HG03025 (cell line): ENCODE results near the gene UNC13A.
A peak's percentile ranks its signal among the peaks of the same experiment; 100 is the strongest.
"Not testable (repeated sequence)": the region's sequence is repeated elsewhere in the genome, so short reads cannot be mapped to it uniquely, and the experiment has no call there.

Source experiments
- ATAC-seq: cut with Tn5 transposase; IDR thresholded peaks from one replicate; pipeline ENCODE4 v1.9.1; 2021; ENCODE audit warnings: mild to moderate bottlenecking, moderate library complexity; ENCODE audit not compliant: unreplicated experiment, low FRiP score

UNC13A gene

GRCh38 chr19:17576758-17577456 lies 111.2 kb downstream of the UNC13A start:
- ATAC-seq, result no peak

GRCh38 chr19:17575871-17576757 lies 112.0 kb downstream of the UNC13A start:
- no peak for ATAC-seq

- ATAC-seq, result no peak
Observed at GRCh38 chr19:17572638-17573037, 115.5 kb downstream of the UNC13A start.

- ATAC-seq, result no peak
Observed at GRCh38 chr19:17570791-17571190, 117.4 kb downstream of the UNC13A start.

GRCh38 chr19:17570291-17570690 lies 117.9 kb downstream of the UNC13A start:
- not testable (repeated sequence) for ATAC-seq

- no peak for ATAC-seq
Observed at GRCh38 chr19:17567940-17568339, 120.2 kb downstream of the UNC13A start.

GRCh38 chr19:17565611-17566010 lies 122.5 kb downstream of the UNC13A start:
- ATAC-seq, result no peak

- ATAC-seq, result no peak
Observed at GRCh38 chr19:17564781-17565180, 123.4 kb downstream of the UNC13A start.

- ATAC-seq, result no peak
Observed at GRCh38 chr19:17562561-17562960, 125.6 kb downstream of the UNC13A start.

- ATAC-seq, result no peak
Observed at GRCh38 chr19:17562097-17562496, 126.1 kb downstream of the UNC13A start.

- ATAC-seq, result no peak
Observed at GRCh38 chr19:17560205-17560595, 128.0 kb downstream of the UNC13A start.

GRCh38 chr19:17557466-17557865 lies 130.7 kb downstream of the UNC13A start:
- no peak for ATAC-seq

GRCh38 chr19:17556995-17557394 lies 131.2 kb downstream of the UNC13A start:
- no peak for ATAC-seq

GRCh38 chr19:17555929-17556813 lies 132.0 kb downstream of the UNC13A start:
- peak; percentile 26 for ATAC-seq

- ATAC-seq, result peak; percentile 74
Observed at GRCh38 chr19:17555480-17555928, 132.7 kb downstream of the UNC13A start, which contains the start of gene COLGALT1. Gene COLGALT1 (plus strand): TSS chr19:17555649. CDS start chr19:17555714, 65 bp downstream.

- ATAC-seq, result no peak
Observed at GRCh38 chr19:17554968-17555479, 133.1 kb downstream of the UNC13A start.

GRCh38 chr19:17553256-17553655 lies 134.9 kb downstream of the UNC13A start:
- no peak for ATAC-seq

- ATAC-seq, result not testable (repeated sequence)
Observed at GRCh38 chr19:17552735-17553134, 135.4 kb downstream of the UNC13A start.
